Panc1 (cell line): ENCODE data around the gene NAAA. TPM values are rescaled to one million over a fixed set of nuclear protein-coding genes. Genes with fewer than 3 reads are reported as not detected.

ENCODE experiments used
- ATAC-seq: fragments of 200-7000 bp; cut with Tn5 transposase; 2 replicates; pipeline ENCODE4 v1.9.1; 2020; ENCODE audit warnings: mild to moderate bottlenecking, moderate library complexity
- BruUV-seq: library from RNA; stranded (reverse); fragments of 400-500 nt; replicated peaks from 2 replicates; lab custom pipeline; 2021; lab: Mats Ljungman, UMichigan
- CTCF ChIA-PET: fragments of 300-600 bp; sonication (Branson Sonifier 250); formaldehyde crosslinking; loops from one replicate; lab custom pipeline; 2022; ENCODE audit warnings: antibody characterized with exemption; lab: Charles Lee
- POLR2A ChIA-PET: fragments of 300-600 bp; sonication (Branson Sonifier 250); formaldehyde crosslinking; loops from one replicate; lab custom pipeline; 2022; ENCODE audit warnings: antibody characterized with exemption; lab: Charles Lee
- DNase-seq: peaks from one replicate; pipeline ENCODE4 v3.0.0-alpha.2; 2010; ENCODE audit warnings: low read depth, low spot score
- H3K27ac ChIP-seq: 2 replicates; pipeline ENCODE4 v1.5.1; 2011; ENCODE audit warnings: mild to moderate bottlenecking, low read length, inconsistent platforms
- H3K27me3 ChIP-seq: fragments of 200-500 bp; sonication (Bioruptor generic); 2 replicates; pipeline ENCODE4 v1.6.0; 2014; ENCODE audit warnings: low read length, inconsistent platforms; ENCODE audit not compliant: control insufficient read depth, insufficient read depth
- H3K36me3 ChIP-seq: fragments of 200-500 bp; sonication (Bioruptor generic); 2 replicates; pipeline ENCODE4 v1.5.1; 2014; ENCODE audit warnings: inconsistent platforms, mild to moderate bottlenecking, low read length, moderate library complexity; ENCODE audit not compliant: control insufficient read depth, insufficient read depth
- H3K4me1 ChIP-seq: 2 replicates; pipeline ENCODE4 v1.5.1; 2011; ENCODE audit warnings: inconsistent platforms, mild to moderate bottlenecking, low read length, moderate library complexity; ENCODE audit not compliant: control insufficient read depth, insufficient read depth
- H3K4me3 ChIP-seq, 2 experiments: 2 replicates each; pipeline ENCODE4 v1.5.1; 2011 to 2012; ENCODE audit warnings: low read depth in 2 of 2, low read length in 2 of 2, mild to moderate bottlenecking in 2 of 2, inconsistent platforms in 1 of 2, moderate library complexity in 1 of 2
- H3K9me3 ChIP-seq: fragments of 200-500 bp; sonication (Bioruptor generic); 2 replicates; pipeline ENCODE4 v1.5.1; 2014; ENCODE audit warnings: low read depth, mild to moderate bottlenecking, inconsistent platforms, low read length, moderate library complexity; ENCODE audit not compliant: control insufficient read depth, insufficient read depth
- POLR2AphosphoS5 ChIP-seq: IDR thresholded peaks from 2 replicates; pipeline ENCODE4 v1.6.1; 2012; ENCODE audit warnings: mild to moderate bottlenecking, low read depth, low read length, moderate library complexity
- SIN3A ChIP-seq: IDR thresholded peaks from 2 replicates; pipeline ENCODE4 v1.6.1; 2012; ENCODE audit warnings: low read depth, mild to moderate bottlenecking, low read length, moderate library complexity, borderline replicate concordance; ENCODE audit not compliant: insufficient read depth
- TCF7L2 ChIP-seq: IDR thresholded peaks from 2 replicates; pipeline ENCODE4 v1.6.1; 2011; ENCODE audit warnings: mild to moderate bottlenecking, low read depth, low read length, inconsistent platforms
- in situ Hi-C: cut with HindIII; loops from 2 replicates; pipeline ENCODE4 v1.10.0; 2016; ENCODE audit warnings: low sequenced_read_pairs, low pct_unique_long_range_greater_than_20kb
- intact Hi-C: fragments of 100-400 bp; cut with micrococcal nuclease; formaldehyde crosslinking; loops from one replicate; pipeline ENCODE4 v1.10.0; 2022; ENCODE audit not compliant: unreplicated experiment
- total RNA-seq: library from RNA; stranded (reverse); gene quantifications from one replicate; pipeline ENCODE4 v1.2.1, GENCODE V29; 2021; ENCODE audit not compliant: unreplicated experiment
- TF ChIP-seq, protein P1 (sequence below): fragments of 450-650 bp; IDR thresholded peaks from 2 replicates; pipeline ENCODE4 v1.5.1; 2017; ENCODE audit warnings: mild to moderate bottlenecking
- TF ChIP-seq, protein P2 (sequence below), 2 experiments: IDR thresholded peaks; 2 replicates each; pipeline ENCODE4 v1.6.1; 2011 to 2012; ENCODE audit warnings: low read depth in 2 of 2, control low read depth in 1 of 2, low read length in 1 of 2, mild to moderate bottlenecking in 1 of 2, moderate library complexity in 1 of 2; ENCODE audit not compliant: insufficient read depth in 1 of 2

The NAAA gene
- total RNA-seq, 1 experiment from 2014 or later: 11.9 TPM

GRCh38 chr4:75892508-75892907, 48.3 kb downstream of the NAAA start:
- ATAC-seq (no peak), DNase-seq (no peak)
- Histone ChIP-seq H3K27me3 (no peaks in the 10 kb centered on the region), H3K4me3 (no peak overlapping the region), H3K9me3 (no peaks in the 10 kb centered on the region), H3K36me3 (no peaks in the 10 kb centered on the region), H3K4me1 (no peaks in the 10 kb centered on the region), H3K27ac (no peak overlapping the region)
- intact Hi-C loops: no loop called here
- in situ Hi-C loops: no loop called here
- POLR2A ChIA-PET: no interaction called here
- TF ChIP-seq, protein P1, sequence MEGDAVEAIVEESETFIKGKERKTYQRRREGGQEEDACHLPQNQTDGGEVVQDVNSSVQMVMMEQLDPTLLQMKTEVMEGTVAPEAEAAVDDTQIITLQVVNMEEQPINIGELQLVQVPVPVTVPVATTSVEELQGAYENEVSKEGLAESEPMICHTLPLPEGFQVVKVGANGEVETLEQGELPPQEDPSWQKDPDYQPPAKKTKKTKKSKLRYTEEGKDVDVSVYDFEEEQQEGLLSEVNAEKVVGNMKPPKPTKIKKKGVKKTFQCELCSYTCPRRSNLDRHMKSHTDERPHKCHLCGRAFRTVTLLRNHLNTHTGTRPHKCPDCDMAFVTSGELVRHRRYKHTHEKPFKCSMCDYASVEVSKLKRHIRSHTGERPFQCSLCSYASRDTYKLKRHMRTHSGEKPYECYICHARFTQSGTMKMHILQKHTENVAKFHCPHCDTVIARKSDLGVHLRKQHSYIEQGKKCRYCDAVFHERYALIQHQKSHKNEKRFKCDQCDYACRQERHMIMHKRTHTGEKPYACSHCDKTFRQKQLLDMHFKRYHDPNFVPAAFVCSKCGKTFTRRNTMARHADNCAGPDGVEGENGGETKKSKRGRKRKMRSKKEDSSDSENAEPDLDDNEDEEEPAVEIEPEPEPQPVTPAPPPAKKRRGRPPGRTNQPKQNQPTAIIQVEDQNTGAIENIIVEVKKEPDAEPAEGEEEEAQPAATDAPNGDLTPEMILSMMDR: 0 out of 2 replicates have a peak, but pooled peaks have one; percentile 24
- no peak for TF ChIP-seq POLR2AphosphoS5
- BruUV-seq: no TSS peak
- CTCF ChIA-PET: interaction anchor here (0.6 kb wide), 1 partner anchor 20 kb away, joined by 4 read pairs; no protein-coding TSS in a partner anchor

DNA sequence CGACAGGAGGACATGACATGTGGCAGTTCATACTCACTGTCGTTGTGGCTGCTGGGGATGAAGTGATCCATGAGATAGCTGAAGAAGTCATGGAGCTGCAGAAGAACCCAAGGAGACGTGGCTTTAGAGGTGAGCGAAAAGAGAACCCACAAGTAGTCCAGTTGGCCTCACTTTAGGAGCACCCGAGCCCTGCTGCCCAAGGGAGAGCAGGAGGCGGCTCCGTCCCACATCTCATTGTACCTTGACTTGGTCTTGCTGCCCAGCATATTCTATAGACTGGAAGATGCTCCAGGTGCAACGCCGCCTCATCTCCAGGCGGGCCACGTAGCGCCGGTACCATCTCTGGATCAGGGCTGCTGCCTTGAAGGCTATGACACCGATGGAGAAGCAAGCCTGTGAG, 49.2 kb downstream of the NAAA start:
- DNase-seq: no peak
- POLR2A ChIA-PET: no interaction called here
- CTCF ChIA-PET: no interaction called here
- no peak overlapping the region for H3K27ac ChIP-seq
- BruUV-seq: no TSS peak
- in situ Hi-C loops (no loop called here), intact Hi-C loops (no loop called here)
- H3K27me3 ChIP-seq: no peaks in the 10 kb centered on the region
- no peaks in the 10 kb centered on the region for H3K4me1 ChIP-seq
- TF ChIP-seq, protein P2, sequence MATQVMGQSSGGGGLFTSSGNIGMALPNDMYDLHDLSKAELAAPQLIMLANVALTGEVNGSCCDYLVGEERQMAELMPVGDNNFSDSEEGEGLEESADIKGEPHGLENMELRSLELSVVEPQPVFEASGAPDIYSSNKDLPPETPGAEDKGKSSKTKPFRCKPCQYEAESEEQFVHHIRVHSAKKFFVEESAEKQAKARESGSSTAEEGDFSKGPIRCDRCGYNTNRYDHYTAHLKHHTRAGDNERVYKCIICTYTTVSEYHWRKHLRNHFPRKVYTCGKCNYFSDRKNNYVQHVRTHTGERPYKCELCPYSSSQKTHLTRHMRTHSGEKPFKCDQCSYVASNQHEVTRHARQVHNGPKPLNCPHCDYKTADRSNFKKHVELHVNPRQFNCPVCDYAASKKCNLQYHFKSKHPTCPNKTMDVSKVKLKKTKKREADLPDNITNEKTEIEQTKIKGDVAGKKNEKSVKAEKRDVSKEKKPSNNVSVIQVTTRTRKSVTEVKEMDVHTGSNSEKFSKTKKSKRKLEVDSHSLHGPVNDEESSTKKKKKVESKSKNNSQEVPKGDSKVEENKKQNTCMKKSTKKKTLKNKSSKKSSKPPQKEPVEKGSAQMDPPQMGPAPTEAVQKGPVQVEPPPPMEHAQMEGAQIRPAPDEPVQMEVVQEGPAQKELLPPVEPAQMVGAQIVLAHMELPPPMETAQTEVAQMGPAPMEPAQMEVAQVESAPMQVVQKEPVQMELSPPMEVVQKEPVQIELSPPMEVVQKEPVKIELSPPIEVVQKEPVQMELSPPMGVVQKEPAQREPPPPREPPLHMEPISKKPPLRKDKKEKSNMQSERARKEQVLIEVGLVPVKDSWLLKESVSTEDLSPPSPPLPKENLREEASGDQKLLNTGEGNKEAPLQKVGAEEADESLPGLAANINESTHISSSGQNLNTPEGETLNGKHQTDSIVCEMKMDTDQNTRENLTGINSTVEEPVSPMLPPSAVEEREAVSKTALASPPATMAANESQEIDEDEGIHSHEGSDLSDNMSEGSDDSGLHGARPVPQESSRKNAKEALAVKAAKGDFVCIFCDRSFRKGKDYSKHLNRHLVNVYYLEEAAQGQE (IDR thresholded peaks at IDR 0.05; ENCODE audit: insufficient read depth in 1 of 2, low read depth in 2 of 2, low read length in 1 of 2): no peak
- TF ChIP-seq POLR2AphosphoS5: no peak
- no peak for TF ChIP-seq SIN3A
- TF ChIP-seq TCF7L2: no peak
- TF ChIP-seq, protein P1: no peak
- H3K9me3 ChIP-seq: no peaks in the 10 kb centered on the region
- ATAC-seq: no peak
- no peaks in the 10 kb centered on the region for H3K36me3 ChIP-seq
- H3K4me3 ChIP-seq: no peak overlapping the region
